Activated CD8-positive, alpha-beta memory T cell treated with anti-CD3 and anti-CD28 coated beads for 24 hours (primary cell): ENCODE data around the gene MTCL1.

Experiments
- DNase-seq: peaks from one replicate; pipeline ENCODE4 v3.0.0-alpha.2; 2020

The MTCL1 gene

GRCh38 chr18:8776013-8776943 is 70.9 kb downstream of the MTCL1 start:
- DNase-seq = no peak

- no peak for DNase-seq
These were observed 72.5 kb downstream of the MTCL1 start for GRCh38 chr18:8777846-8778245.

- DNase-seq = no peak
These were observed 73.0 kb downstream of the MTCL1 start for GRCh38 chr18:8778386-8778785.

- no peak for DNase-seq
These were observed 73.5 kb downstream of the MTCL1 start for GRCh38 chr18:8778824-8779223.

- no peak for DNase-seq
These were observed 73.9 kb downstream of the MTCL1 start for GRCh38 chr18:8779251-8779650.

GRCh38 chr18:8780227-8780626 is 74.9 kb downstream of the MTCL1 start:
- DNase-seq = no peak

GRCh38 chr18:8781671-8782070 is 76.3 kb downstream of the MTCL1 start:
- no peak for DNase-seq

- DNase-seq = no peak
These were observed 78.1 kb downstream of the MTCL1 start for GRCh38 chr18:8783335-8783993.

- no peak for DNase-seq
These were observed 78.7 kb downstream of the MTCL1 start for GRCh38 chr18:8783994-8784530.

- DNase-seq = no peak
These were observed 79.9 kb downstream of the MTCL1 start for GRCh38 chr18:8785261-8785660.

- DNase-seq = no peak
These were observed 80.6 kb downstream of the MTCL1 start for GRCh38 chr18:8785855-8786482.

GRCh38 chr18:8786483-8787370 is 81.4 kb downstream of the MTCL1 start:
- no peak for DNase-seq

GRCh38 chr18:8787371-8787670 is 82.0 kb downstream of the MTCL1 start:
- DNase-seq = no peak

- DNase-seq = no peak
These were observed 82.4 kb downstream of the MTCL1 start for GRCh38 chr18:8787794-8788193.

- no peak for DNase-seq
These were observed 83.4 kb downstream of the MTCL1 start for GRCh38 chr18:8788503-8789429.

- DNase-seq = no peak
These were observed 85.9 kb downstream of the MTCL1 start for GRCh38 chr18:8791171-8791651.

- DNase-seq = no peak
These were observed 87.4 kb downstream of the MTCL1 start for GRCh38 chr18:8792688-8793316.

GRCh38 chr18:8793445-8794155 is 88.2 kb downstream of the MTCL1 start:
- no peak for DNase-seq

GRCh38 chr18:8794156-8794933 is 89.0 kb downstream of the MTCL1 start:
- DNase-seq = no peak
